Astrocyte (in vitro differentiated cells and primary cell): ENCODE results near the gene APOBEC3C. TPM values are rescaled to one million over a fixed set of nuclear protein-coding genes. Genes with fewer than 3 reads are reported as not detected.

Experiments
- DNase-seq: peaks from one replicate; pipeline ENCODE4 v3.0.0-alpha.2; 2010; ENCODE audit warnings: low read depth
- FAIRE-seq: peaks from 2 replicates; lab custom pipeline; 2011; peaks lifted over from hg19 to GRCh38; lab: Jason Lieb, UNC
- H2AFZ ChIP-seq: 2 replicates; pipeline ENCODE4 v1.6.0; 2012; ENCODE audit warnings: low read depth, low read length, inconsistent platforms
- H3K27ac ChIP-seq: 2 replicates; pipeline ENCODE4 v1.5.1; 2011; ENCODE audit warnings: low read depth, low read length, inconsistent platforms
- H3K27me3 ChIP-seq: 2 replicates; pipeline ENCODE4 v1.6.0; 2011; ENCODE audit warnings: low read length, inconsistent platforms; ENCODE audit not compliant: insufficient read depth
- H3K36me3 ChIP-seq: 2 replicates; pipeline ENCODE4 v1.5.1; 2011; ENCODE audit warnings: low read length, inconsistent platforms; ENCODE audit not compliant: insufficient read depth
- H3K4me1 ChIP-seq: 2 replicates; pipeline ENCODE4 v1.5.1; 2011; ENCODE audit warnings: low read length, inconsistent platforms; ENCODE audit not compliant: insufficient read depth
- H3K4me2 ChIP-seq: 2 replicates; pipeline ENCODE4 v1.6.0; 2012; ENCODE audit warnings: low read length, inconsistent platforms
- H3K4me3 ChIP-seq: 2 replicates; pipeline ENCODE4 v1.5.1; 2011; ENCODE audit warnings: low read depth, mild to moderate bottlenecking, low read length, inconsistent platforms; ENCODE audit not compliant: insufficient read depth
- H3K79me2 ChIP-seq: 2 replicates; pipeline ENCODE4 v1.6.0; 2012; ENCODE audit warnings: mild to moderate bottlenecking, low read length, inconsistent platforms; ENCODE audit not compliant: insufficient read depth
- H3K9ac ChIP-seq: 2 replicates; pipeline ENCODE4 v1.6.0; 2012; ENCODE audit warnings: mild to moderate bottlenecking, low read length, inconsistent platforms
- H3K9me3 ChIP-seq: 2 replicates; pipeline ENCODE4 v1.5.1; 2012; ENCODE audit warnings: low read depth, mild to moderate bottlenecking, low read length, inconsistent platforms; ENCODE audit not compliant: insufficient read depth
- H4K20me1 ChIP-seq: 2 replicates; pipeline ENCODE4 v1.6.0; 2012; ENCODE audit warnings: low read length, inconsistent platforms; ENCODE audit not compliant: insufficient read depth
- H3K27ac Mint-ChIP-seq: one replicate; pipeline ENCODE4 v1.8.0; 2021; ENCODE audit warnings: mild to moderate bottlenecking, mixed read lengths; ENCODE audit not compliant: unreplicated experiment
- H3K27me3 Mint-ChIP-seq: one replicate; pipeline ENCODE4 v1.8.0; 2021; ENCODE audit warnings: low read depth, mixed read lengths; ENCODE audit not compliant: unreplicated experiment
- H3K36me3 Mint-ChIP-seq: one replicate; pipeline ENCODE4 v1.8.0; 2021; ENCODE audit warnings: low read depth, mixed read lengths; ENCODE audit not compliant: unreplicated experiment
- H3K4me1 Mint-ChIP-seq: one replicate; pipeline ENCODE4 v1.8.0; 2021; ENCODE audit warnings: low read depth, mixed read lengths; ENCODE audit not compliant: unreplicated experiment
- H3K4me3 Mint-ChIP-seq: one replicate; pipeline ENCODE4 v1.8.0; 2021; ENCODE audit warnings: mild to moderate bottlenecking, moderate library complexity, mixed read lengths; ENCODE audit not compliant: unreplicated experiment
- H3K9me3 Mint-ChIP-seq: one replicate; pipeline ENCODE4 v1.8.0; 2021; ENCODE audit warnings: mild to moderate bottlenecking, mixed read lengths; ENCODE audit not compliant: unreplicated experiment
- EZH2 ChIP-seq: IDR thresholded peaks from 2 replicates; pipeline ENCODE4 v1.6.1; 2012; ENCODE audit warnings: mild to moderate bottlenecking, low read length, inconsistent platforms; ENCODE audit not compliant: insufficient read depth
- total RNA-seq: library from RNA; stranded (reverse); gene quantifications from 2 replicates; pipeline ENCODE4 v1.2.1, GENCODE V29; 2021
- TF ChIP-seq, protein P1 (sequence below): IDR thresholded peaks from 2 replicates; pipeline ENCODE4 v1.5.1; 2011; ENCODE audit warnings: low read depth, mild to moderate bottlenecking, inconsistent platforms, low read length, moderate library complexity; ENCODE audit not compliant: insufficient read depth

APOBEC3C gene
- total RNA-seq, 1 donor from 2014 or later = 32.5 TPM

DNA sequence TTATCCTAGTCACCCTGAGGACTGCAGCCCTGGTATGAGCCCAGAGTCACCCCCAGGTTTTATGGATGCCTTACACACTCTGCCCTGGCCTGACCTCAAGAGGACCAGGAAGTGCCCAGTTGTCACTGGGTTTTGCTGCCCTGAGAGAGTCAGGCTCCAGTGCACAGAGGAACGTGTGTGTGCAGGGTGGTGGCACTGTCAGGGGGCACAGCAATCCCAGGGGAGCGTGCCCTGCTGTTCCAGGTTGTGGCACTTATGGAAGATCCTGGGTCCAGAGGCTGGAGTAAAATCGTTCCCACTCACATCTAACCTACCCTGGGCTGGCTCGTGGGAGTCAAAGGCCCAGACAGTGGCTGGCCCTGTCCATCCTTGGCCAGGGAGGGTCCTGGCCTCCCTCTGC, 49.1 kb upstream of the APOBEC3C start:
- no peak overlapping the region for H3K27ac Mint-ChIP-seq
- FAIRE-seq (no peak), DNase-seq (no peak)
- no peaks in the 10 kb centered on the region for H4K20me1 ChIP-seq
- H3K9me3 ChIP-seq = no peaks in the 10 kb centered on the region
- H3K9ac ChIP-seq = no peak overlapping the region
- no peak overlapping the region for H3K4me3 Mint-ChIP-seq
- no peak overlapping the region for H2AFZ ChIP-seq
- H3K36me3 ChIP-seq = no peaks in the 10 kb centered on the region
- peaks cover 2% of the 10 kb centered on the region for H3K4me1 Mint-ChIP-seq
- no peak overlapping the region for H3K4me2 ChIP-seq
- peaks cover 12% of the 10 kb centered on the region for H3K27me3 ChIP-seq
- peaks cover 40% of the 10 kb centered on the region for H3K27me3 Mint-ChIP-seq
- no peaks in the 10 kb centered on the region for H3K36me3 Mint-ChIP-seq
- TF ChIP-seq EZH2 = no peak
- TF ChIP-seq, protein P1, sequence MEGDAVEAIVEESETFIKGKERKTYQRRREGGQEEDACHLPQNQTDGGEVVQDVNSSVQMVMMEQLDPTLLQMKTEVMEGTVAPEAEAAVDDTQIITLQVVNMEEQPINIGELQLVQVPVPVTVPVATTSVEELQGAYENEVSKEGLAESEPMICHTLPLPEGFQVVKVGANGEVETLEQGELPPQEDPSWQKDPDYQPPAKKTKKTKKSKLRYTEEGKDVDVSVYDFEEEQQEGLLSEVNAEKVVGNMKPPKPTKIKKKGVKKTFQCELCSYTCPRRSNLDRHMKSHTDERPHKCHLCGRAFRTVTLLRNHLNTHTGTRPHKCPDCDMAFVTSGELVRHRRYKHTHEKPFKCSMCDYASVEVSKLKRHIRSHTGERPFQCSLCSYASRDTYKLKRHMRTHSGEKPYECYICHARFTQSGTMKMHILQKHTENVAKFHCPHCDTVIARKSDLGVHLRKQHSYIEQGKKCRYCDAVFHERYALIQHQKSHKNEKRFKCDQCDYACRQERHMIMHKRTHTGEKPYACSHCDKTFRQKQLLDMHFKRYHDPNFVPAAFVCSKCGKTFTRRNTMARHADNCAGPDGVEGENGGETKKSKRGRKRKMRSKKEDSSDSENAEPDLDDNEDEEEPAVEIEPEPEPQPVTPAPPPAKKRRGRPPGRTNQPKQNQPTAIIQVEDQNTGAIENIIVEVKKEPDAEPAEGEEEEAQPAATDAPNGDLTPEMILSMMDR = no peak
- H3K79me2 ChIP-seq = no peaks in the 10 kb centered on the region
- H3K4me3 ChIP-seq = no peak overlapping the region
- no peaks in the 10 kb centered on the region for H3K4me1 ChIP-seq
- no peak overlapping the region for H3K27ac ChIP-seq
- no peaks in the 10 kb centered on the region for H3K9me3 Mint-ChIP-seq

DNA sequence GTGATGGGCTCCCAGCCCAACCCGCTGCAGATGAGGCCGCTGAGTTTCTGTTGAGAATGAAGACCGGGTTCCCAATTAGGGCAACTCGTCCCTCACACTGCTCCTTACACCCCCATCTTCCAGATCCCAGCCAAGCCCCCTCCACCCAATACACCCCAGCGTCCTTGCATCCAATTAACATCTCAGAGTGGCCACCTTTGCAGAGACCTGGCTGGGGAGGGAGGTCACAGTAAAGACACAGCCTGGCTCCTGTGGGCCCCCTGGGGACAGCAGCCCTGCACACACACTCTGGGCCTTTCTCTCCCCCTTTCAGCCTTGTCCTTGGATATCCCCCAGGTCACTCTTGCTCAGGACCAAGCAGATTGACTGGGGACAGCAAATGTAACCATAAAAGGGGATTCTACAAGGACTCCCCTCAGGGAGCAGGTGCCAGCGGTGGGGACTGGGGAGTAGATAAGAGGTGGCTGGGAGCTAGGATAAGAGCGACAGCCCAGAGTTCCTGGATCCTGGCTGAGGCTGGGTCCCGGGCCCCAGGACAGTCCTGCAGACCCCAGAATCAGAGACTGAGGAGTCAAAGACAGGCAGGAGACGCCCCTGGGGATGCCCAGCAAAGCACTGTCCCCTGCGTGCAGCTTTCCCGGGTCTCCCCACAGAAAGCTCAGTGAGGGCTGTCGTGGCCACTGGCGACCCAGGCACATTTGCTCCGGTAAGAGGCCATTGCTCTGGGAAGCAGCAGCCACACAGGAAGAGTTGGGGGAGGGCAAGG, 48.3 kb upstream of the APOBEC3C start:
- Mint-ChIP-seq H3K27me3 (peaks cover 45% of the 10 kb centered on the region), H3K9me3 (no peaks in the 10 kb centered on the region), H3K36me3 (no peaks in the 10 kb centered on the region), H3K27ac (no peak overlapping the region), H3K4me3 (no peak overlapping the region), H3K4me1 (peaks cover 2% of the 10 kb centered on the region)
- Histone ChIP-seq H3K27ac (no peak overlapping the region), H2AFZ (no peak overlapping the region), H3K27me3 (peaks cover 15% of the 10 kb centered on the region), H3K4me3 (no peak overlapping the region), H3K36me3 (no peaks in the 10 kb centered on the region), H3K4me2 (no peak overlapping the region), H3K9me3 (no peaks in the 10 kb centered on the region), H4K20me1 (no peaks in the 10 kb centered on the region), H3K9ac (no peak overlapping the region), H3K4me1 (no peaks in the 10 kb centered on the region), H3K79me2 (no peaks in the 10 kb centered on the region)
- no peak for FAIRE-seq
- TF ChIP-seq EZH2 = no peak
- no peak for DNase-seq

DNA sequence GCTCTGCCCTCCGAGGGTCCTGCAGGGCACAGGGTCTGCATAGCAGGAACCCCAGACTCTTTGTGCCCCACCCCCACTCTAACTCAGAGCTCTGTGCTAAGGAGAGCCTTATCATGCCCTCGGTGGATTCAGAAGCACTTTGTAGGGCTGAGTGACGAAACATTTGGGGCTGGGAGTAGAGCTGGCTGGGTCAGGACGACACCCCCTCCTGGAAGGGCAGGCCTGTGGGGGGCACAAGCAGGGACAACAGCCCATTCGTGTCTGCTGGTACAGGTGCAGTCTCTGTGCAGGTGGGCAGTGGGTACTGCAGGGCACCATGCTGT, 47.7 kb upstream of the APOBEC3C start:
- H3K27me3 ChIP-seq = peaks cover 17% of the 10 kb centered on the region
- Mint-ChIP-seq H3K4me1 (peaks cover 2% of the 10 kb centered on the region), H3K27me3 (peaks cover 49% of the 10 kb centered on the region), H3K36me3 (no peaks in the 10 kb centered on the region), H3K4me3 (no peak overlapping the region), H3K27ac (no peak overlapping the region), H3K9me3 (no peaks in the 10 kb centered on the region)
- DNase-seq = no peak
- H3K4me2 ChIP-seq = no peak overlapping the region
- H3K36me3 ChIP-seq = no peaks in the 10 kb centered on the region
- H2AFZ ChIP-seq = no peak overlapping the region
- TF ChIP-seq, protein P1 = no peak
- H3K4me3 ChIP-seq = no peak overlapping the region
- no peak overlapping the region for H3K27ac ChIP-seq
- no peak overlapping the region for H3K9ac ChIP-seq
- no peaks in the 10 kb centered on the region for H3K9me3 ChIP-seq
- H4K20me1 ChIP-seq = no peaks in the 10 kb centered on the region
- FAIRE-seq = no peak
- H3K79me2 ChIP-seq = no peaks in the 10 kb centered on the region
- H3K4me1 ChIP-seq = no peaks in the 10 kb centered on the region
